ENCODE results near the gene NEAT1. TPM values are rescaled to one million over a fixed set of nuclear protein-coding genes. Genes with fewer than 3 reads are reported as not detected.

NEAT1 gene
- total and polyA plus RNA-seq, 2 of the 8 experiments (the other 6 are each of a cell fraction or from before 2014, with no cell fraction given), result 2.4 to 10.7 TPM

- TF ChIP-seq POU5F1 (IDR thresholded peaks at IDR 0.05; ENCODE audit: low read depth, low read length) (no peak), CTBP2 (IDR thresholded peaks at IDR 0.05; ENCODE audit: borderline replicate concordance, insufficient read depth, insufficient read length, low read length) (no peak), SP2 (IDR thresholded peaks at IDR 0.05; ENCODE audit: low read length) (no peak), RXRA (IDR thresholded peaks at IDR 0.05; ENCODE audit: insufficient read depth, low read depth, low read length) (no peak), EZH2 (IDR thresholded peaks at IDR 0.05; ENCODE audit: low read depth, low read length, severe bottlenecking) (no peak), CEBPB (IDR thresholded peaks at IDR 0.05; ENCODE audit: low read depth, low read length) (no peak)
Observed at GRCh38 chr11:65376138-65376713, 46.4 kb upstream of the NEAT1 start (continued).

All from H1 (cell line).